ENCODE measurements around the gene SNUPN.
"Not testable (repeated sequence)": the region's sequence is repeated elsewhere in the genome, so short reads cannot be mapped to it uniquely, and the experiment has no call there.

The SNUPN gene

DNA sequence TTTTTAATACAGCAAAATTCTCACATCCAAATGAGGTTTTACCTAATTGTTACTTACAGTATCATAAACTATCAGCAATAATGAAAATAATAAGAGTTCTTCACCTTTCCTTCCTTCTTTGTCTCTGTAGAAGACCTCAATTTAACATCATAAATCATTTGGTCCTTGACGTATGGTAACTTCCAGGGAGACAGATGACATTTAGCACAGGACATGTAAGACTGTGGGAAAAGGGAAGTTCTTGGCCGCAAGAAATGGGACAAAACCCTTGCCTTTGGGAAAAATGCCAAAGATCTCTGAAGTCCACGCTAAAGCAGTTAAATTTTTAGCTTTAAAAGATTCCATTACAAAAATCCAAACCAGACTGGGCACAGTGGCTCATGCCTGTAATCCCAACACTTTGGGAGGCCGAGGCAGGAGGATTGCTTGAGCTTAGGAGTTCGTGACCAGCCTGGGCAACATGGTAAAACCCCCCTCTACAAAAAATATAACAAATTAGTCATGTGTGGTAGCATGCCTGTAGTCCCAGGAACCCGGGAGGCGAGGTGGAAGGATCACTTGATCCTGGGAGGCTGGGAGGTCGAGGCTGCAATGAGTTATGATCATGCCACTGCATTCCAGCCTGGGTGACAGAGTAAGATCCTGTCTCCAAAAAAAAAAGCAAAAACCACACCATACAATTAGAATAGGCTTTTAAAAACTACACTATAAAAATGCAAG lies 55.2 kb downstream of the SNUPN start:
- peaks cover 42% of the 10 kb centered on the region for H3K4me1 Mint-ChIP-seq (ENCODE audit: low read depth)
- H3K36me3 Mint-ChIP-seq (ENCODE audit: low read depth), result peaks cover 35% of the 10 kb centered on the region
- intact Hi-C loops (cut with micrococcal nuclease), result no loop called here
- no peaks in the 10 kb centered on the region for H3K27me3 Mint-ChIP-seq
- H3K9me3 Mint-ChIP-seq, result no peaks in the 10 kb centered on the region
- no peak overlapping the region for H3K4me3 Mint-ChIP-seq
- H3K27ac Mint-ChIP-seq, result peak overlapping the region; percentile 37

DNA sequence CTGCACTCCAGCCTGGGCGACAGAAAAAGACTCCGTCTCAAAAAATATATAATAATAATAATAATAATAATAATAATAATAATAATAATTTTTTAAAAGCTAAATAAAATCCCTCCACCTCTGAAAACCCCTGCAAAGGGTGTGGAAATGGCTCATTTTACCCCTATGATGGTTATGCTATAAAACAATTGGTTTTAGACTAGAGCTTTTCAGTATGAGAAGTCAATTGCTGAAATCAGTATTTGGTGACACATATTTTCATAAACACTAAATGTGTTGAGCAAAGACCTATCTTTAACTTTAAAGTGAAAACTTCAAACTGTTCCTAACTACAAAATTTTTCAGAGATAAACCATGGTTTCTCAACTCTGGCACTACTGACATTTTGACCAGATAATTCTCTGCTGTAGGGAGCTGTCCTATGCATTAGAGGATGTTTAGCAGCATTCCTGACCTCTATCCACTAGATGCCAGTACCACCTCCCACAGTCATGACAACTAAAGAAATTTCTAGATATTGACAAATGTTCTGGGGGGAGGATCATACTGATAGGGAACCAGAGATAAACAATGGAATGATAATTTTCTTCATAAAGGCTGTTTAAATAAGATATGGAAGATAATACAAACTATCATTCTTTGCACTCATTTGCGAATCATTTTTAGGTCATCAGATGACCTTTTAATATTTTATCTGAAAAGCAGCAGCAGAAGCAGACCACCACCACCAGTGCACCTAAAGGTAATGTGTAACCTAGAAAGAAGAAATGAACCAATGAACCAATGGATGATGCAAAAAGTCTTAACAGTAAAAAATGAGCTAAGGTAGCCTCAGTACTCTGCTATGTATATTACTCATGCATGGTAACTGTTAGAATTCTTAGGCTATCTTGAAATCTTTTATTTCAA lies 60.2 kb downstream of the SNUPN start:
- Mint-ChIP-seq H3K4me1 (ENCODE audit: low read depth) (peaks cover 13% of the 10 kb centered on the region), H3K36me3 (ENCODE audit: low read depth) (peaks cover 27% of the 10 kb centered on the region), H3K4me3 (no peak overlapping the region), H3K27ac (no peak overlapping the region), H3K27me3 (no peaks in the 10 kb centered on the region), H3K9me3 (no peaks in the 10 kb centered on the region)
- intact Hi-C loops (cut with micrococcal nuclease), result no loop called here

DNA sequence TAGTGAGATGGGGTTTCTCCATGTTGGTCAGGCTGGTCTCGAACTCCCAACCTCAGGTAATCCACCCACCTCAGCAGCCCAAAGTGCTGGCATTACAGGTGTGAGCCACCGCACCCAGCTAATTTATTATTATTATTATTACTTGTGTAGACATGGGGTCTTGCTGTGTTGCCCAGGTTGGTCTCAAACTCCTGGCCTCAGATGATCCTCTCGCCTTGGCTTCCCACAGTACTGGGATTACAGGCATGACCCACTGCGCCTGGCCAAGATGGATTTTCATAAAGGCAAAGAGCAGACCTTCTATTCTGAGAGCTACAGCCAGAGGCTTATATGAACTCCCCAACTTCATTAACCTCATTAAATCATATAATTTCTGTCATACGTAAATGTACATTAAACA lies 63.6 kb downstream of the SNUPN start:
- Mint-ChIP-seq H3K9me3 (no peaks in the 10 kb centered on the region), H3K36me3 (ENCODE audit: low read depth) (peaks cover 29% of the 10 kb centered on the region), H3K27me3 (no peaks in the 10 kb centered on the region), H3K4me1 (ENCODE audit: low read depth) (no peaks in the 10 kb centered on the region), H3K27ac (no peak overlapping the region), H3K4me3 (no peak overlapping the region)
- intact Hi-C loops (cut with micrococcal nuclease), result no loop called here

DNA sequence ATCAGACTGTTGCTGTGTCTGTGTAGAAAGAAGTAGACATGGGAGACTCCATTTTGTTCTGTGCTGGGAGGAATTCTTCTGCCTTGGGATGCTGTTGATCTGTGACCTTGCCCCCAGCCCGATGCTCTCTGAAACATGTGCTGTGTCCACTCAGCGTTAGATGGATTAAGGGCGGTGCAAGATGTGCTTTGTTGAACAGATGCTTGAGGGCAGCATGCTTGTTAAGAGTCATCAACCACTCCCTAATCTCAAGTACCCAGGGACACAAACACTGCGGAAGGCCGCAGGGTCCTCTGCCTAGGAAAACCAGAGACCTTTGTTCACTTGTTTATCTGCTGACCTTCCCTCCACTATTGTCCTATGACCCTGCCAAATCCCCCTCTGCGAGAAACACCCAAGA lies 66.2 kb downstream of the SNUPN start:
- intact Hi-C loops (cut with micrococcal nuclease); H3K4me3 Mint-ChIP-seq; H3K27ac Mint-ChIP-seq; H3K27me3 Mint-ChIP-seq; H3K4me1 Mint-ChIP-seq (ENCODE audit: low read depth); H3K9me3 Mint-ChIP-seq: not testable (repeated sequence)
- H3K36me3 Mint-ChIP-seq (ENCODE audit: low read depth), result peaks cover 32% of the 10 kb centered on the region

DNA sequence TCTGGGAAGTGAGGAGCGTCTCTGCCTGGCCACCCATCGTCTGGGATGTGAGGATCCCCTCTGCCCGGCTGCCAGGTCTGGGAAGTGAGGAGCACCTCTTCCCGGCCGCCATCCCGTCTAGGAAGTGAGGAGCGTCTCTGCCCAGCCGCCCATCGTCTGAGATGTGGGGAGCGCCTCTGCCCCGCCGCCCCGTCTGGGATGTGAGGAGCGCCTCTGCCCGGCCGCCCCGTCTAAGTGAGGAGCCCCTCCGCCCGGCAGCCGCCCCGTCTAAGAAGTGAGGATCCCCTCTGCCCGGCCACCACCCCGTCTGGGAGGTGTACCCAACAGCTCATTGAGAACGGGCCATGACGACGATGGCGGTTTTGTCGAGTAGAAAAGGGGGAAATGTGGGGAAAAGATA lies 66.6 kb downstream of the SNUPN start:
- H3K27me3 Mint-ChIP-seq; H3K4me1 Mint-ChIP-seq (ENCODE audit: low read depth); H3K4me3 Mint-ChIP-seq; H3K27ac Mint-ChIP-seq; H3K9me3 Mint-ChIP-seq; intact Hi-C loops (cut with micrococcal nuclease): not testable (repeated sequence)
- H3K36me3 Mint-ChIP-seq (ENCODE audit: low read depth), result peaks cover 32% of the 10 kb centered on the region

DNA sequence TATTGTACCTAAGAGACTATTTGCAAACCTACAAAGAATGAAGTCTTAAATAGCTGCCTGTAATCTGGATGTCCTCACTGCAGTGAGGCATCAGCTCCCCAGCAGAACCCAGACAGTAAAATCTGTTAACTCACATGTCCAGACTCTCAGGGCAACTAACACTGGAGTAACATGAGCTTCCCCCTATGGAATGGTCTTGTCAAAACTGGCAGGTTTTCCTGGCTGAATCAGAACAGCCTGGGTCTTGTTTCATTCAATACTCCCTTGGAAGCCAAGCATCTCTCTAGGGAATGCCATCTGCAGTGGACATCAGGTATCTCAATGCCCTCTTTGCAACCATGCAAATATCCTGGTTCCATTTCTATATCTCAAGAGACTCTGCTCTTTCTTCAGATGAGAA lies 70.8 kb downstream of the SNUPN start:
- no peaks in the 10 kb centered on the region for H3K9me3 Mint-ChIP-seq
- no peak overlapping the region for H3K27ac Mint-ChIP-seq
- H3K27me3 Mint-ChIP-seq, result no peaks in the 10 kb centered on the region
- intact Hi-C loops (cut with micrococcal nuclease), result no loop called here
- peaks cover 26% of the 10 kb centered on the region for H3K36me3 Mint-ChIP-seq (ENCODE audit: low read depth)
- peaks cover 25% of the 10 kb centered on the region for H3K4me1 Mint-ChIP-seq (ENCODE audit: low read depth)
- H3K4me3 Mint-ChIP-seq, result no peak overlapping the region

DNA sequence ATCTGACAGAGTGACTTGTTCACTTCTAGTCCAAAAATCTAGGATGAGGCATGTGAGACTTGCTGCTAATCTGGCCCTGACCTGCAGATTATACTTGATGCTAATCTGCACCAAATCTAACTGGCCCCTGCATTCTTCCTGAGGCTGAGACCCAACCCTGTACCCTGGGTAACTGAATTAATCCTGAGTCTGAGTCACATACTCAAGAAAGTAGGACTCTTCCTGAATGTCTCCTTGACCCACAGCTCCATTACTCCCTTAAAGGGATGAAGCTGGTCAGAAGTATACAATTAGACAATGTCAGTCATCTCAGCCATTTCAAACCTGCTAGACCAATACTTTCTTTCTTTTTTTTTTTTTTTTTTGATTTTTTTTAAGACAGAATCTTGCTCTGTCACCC lies 71.9 kb downstream of the SNUPN start:
- Mint-ChIP-seq H3K27ac (no peak overlapping the region), H3K4me1 (ENCODE audit: low read depth) (peaks cover 25% of the 10 kb centered on the region), H3K27me3 (no peaks in the 10 kb centered on the region), H3K9me3 (no peaks in the 10 kb centered on the region), H3K4me3 (no peak overlapping the region), H3K36me3 (ENCODE audit: low read depth) (peaks cover 23% of the 10 kb centered on the region)
- intact Hi-C loops (cut with micrococcal nuclease), result no loop called here

DNA sequence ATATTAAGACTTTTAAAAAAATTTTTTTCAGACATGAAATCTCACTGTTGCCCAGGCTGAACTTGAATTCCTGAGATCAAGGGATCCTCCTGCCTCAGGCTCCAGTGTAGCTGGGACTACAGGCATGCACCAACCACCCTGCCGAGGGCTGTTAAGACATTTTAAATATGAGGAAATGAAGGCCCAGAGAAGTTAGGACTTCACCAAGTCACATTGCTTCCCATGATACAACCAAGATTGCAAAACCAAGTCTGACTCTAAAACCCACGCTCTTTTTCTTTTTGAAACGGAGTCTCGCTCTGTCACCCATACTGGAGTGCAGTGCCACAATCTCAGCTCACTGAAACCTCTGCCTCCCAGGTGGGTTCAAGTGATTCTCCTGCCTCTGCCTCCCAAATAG lies 74.4 kb downstream of the SNUPN start:
- H3K27ac Mint-ChIP-seq, result peak overlapping the region; percentile 50

More for the DNA sequence above, 74.4 kb downstream of the SNUPN start:
- no peak overlapping the region for H3K4me3 Mint-ChIP-seq
- intact Hi-C loops (cut with micrococcal nuclease), result no loop called here
- H3K9me3 Mint-ChIP-seq, result no peaks in the 10 kb centered on the region
- peaks cover 33% of the 10 kb centered on the region for H3K4me1 Mint-ChIP-seq (ENCODE audit: low read depth)
- H3K36me3 Mint-ChIP-seq (ENCODE audit: low read depth), result peaks cover 9% of the 10 kb centered on the region
- no peaks in the 10 kb centered on the region for H3K27me3 Mint-ChIP-seq

Measured in dendritic cell treated with granulocyte-macrophage colony-stimulating factor and Interleukin-4, amounts not matched to agents 40 ng/mL and 50 ng/mL, for 4 days (primary cell).